Gastroesophageal sphincter (tissue), 4 donors: Measurements from ENCODE around the gene BCL11A. TPM values are rescaled to one million over a fixed set of nuclear protein-coding genes. Genes with fewer than 3 reads are reported as not detected.

Experiments used
- ATAC-seq: fragments of 150-250 bp; one replicate; pipeline ENCODE4 v1.9.1; 2016; ENCODE audit warnings: mild to moderate bottlenecking, moderate library complexity
- H3K27ac ChIP-seq, 4 donors: fragments of 200-600 bp; sonication (generic) in 3 of 4; 1 replicate in 3 of 4; 2 replicates in 1 of 4; pipeline ENCODE4 v1.5.1; 2016 to 2019
- H3K27me3 ChIP-seq: fragments of 200-600 bp; sonication (generic); one replicate; pipeline ENCODE4 v1.5.1; 2019
- H3K36me3 ChIP-seq, 2 donors: fragments of 200-600 bp; sonication (generic); one replicate each; pipeline ENCODE4 v1.5.1; 2019; ENCODE audit warnings: control low read depth in 1 of 2
- H3K4me1 ChIP-seq, 3 donors: fragments of 200-600 bp; sonication (generic); 1 replicate in 2 of 3; 2 replicates in 1 of 3; pipeline ENCODE4 v1.5.1; 2016 to 2019; ENCODE audit warnings: control low read depth in 2 of 3
- H3K4me3 ChIP-seq, 2 donors: fragments of 200-600 bp; sonication (generic); one replicate each; pipeline ENCODE4 v1.5.1; 2019; ENCODE audit warnings: mild to moderate bottlenecking in 1 of 2, moderate library complexity in 1 of 2
- H3K9me3 ChIP-seq, 3 donors: fragments of 200-600 bp; sonication (generic); one replicate each; pipeline ENCODE4 v1.5.1; 2017 to 2019; ENCODE audit warnings: control low read depth in 2 of 3
- EP300 ChIP-seq: sonication (generic); formaldehyde crosslinking; IDR thresholded peaks from one replicate; pipeline ENCODE4 v1.6.1; 2017; ENCODE audit warnings: antibody characterized with exemption, mild to moderate bottlenecking
- POLR2A ChIP-seq, 2 donors: fragments of 450-650 bp; IDR thresholded peaks; one replicate each; pipeline ENCODE4 v1.6.1; 2017; ENCODE audit warnings: antibody characterized with exemption in 2 of 2, mild to moderate bottlenecking in 2 of 2, moderate library complexity in 1 of 2
- POLR2AphosphoS5 ChIP-seq: sonication (generic); formaldehyde crosslinking; IDR thresholded peaks from one replicate; pipeline ENCODE4 v1.6.1; 2017; ENCODE audit warnings: antibody characterized with exemption
- WGBS, 2 donors: methylation state at CpG; one replicate each; pipeline ENCODE4 v1.1.5; 2018; ENCODE audit warnings: low coverage in 1 of 2; 5-methylcytosine and 5-hydroxymethylcytosine counted together
- total RNA-seq, 4 donors: library from RNA; depleted of rRNA; stranded (reverse); fragments of >200 nt; gene quantifications; one replicate each; pipeline ENCODE4 v1.1.0, GENCODE V29; 2016
- TF ChIP-seq, protein P1 (sequence below), 4 experiments: fragments of 200-600 bp in 2 of 4; fragments of 450-650 bp in 2 of 4; sonication (generic) in 1 of 4; IDR thresholded peaks; one replicate each; pipeline ENCODE4 v1.5.1; 2017 to 2019; ENCODE audit warnings: antibody characterized with exemption in 4 of 4, mild to moderate bottlenecking in 2 of 4, moderate library complexity in 2 of 4

Gene BCL11A
- total RNA-seq, 4 donors from 2014 or later: 3.6 to 10.6 (median 8.1) TPM

DNA sequence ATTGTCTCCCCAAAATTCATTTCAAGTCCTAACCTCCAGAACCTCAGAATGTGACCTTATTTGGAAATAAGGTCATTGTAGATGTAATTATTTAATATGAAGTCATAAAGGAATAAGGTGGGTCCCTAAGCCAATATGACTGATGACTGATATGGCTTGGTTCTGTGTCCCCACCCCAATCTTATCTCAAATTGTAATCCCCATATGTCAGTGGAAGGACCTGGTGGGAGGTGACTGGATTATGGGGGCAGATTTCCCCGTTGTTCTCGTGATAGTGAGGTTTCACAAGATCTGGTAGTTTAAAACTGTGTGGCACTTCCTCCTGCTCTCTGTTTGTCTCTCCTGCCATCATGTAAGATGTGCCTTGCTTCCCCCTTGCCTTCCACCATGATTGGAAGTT lies 43.0 kb upstream of the BCL11A start:
- Histone ChIP-seq H3K4me3 (no peak overlapping the region), H3K36me3 (no peaks in the 10 kb centered on the region), H3K9me3 (peaks cover 0 to 46% (median 0%) of the 10 kb centered on the region in 3 donors), H3K4me1 (no peaks in the 10 kb centered on the region), H3K27ac (no peak overlapping the region), H3K27me3 (no peaks in the 10 kb centered on the region)
- ATAC-seq: no peak
- 88% methylated on average over 2 of the region's 2 CpGs; no CpG with 5 or more reads in 1 of the 2 donors for WGBS, 2 donors
- TF ChIP-seq POLR2A (IDR thresholded peaks at IDR 0.05) (no peak), POLR2AphosphoS5 (no peak), EP300 (no peak)
- TF ChIP-seq, protein P1, sequence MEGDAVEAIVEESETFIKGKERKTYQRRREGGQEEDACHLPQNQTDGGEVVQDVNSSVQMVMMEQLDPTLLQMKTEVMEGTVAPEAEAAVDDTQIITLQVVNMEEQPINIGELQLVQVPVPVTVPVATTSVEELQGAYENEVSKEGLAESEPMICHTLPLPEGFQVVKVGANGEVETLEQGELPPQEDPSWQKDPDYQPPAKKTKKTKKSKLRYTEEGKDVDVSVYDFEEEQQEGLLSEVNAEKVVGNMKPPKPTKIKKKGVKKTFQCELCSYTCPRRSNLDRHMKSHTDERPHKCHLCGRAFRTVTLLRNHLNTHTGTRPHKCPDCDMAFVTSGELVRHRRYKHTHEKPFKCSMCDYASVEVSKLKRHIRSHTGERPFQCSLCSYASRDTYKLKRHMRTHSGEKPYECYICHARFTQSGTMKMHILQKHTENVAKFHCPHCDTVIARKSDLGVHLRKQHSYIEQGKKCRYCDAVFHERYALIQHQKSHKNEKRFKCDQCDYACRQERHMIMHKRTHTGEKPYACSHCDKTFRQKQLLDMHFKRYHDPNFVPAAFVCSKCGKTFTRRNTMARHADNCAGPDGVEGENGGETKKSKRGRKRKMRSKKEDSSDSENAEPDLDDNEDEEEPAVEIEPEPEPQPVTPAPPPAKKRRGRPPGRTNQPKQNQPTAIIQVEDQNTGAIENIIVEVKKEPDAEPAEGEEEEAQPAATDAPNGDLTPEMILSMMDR (IDR thresholded peaks at IDR 0.05): no peak

DNA sequence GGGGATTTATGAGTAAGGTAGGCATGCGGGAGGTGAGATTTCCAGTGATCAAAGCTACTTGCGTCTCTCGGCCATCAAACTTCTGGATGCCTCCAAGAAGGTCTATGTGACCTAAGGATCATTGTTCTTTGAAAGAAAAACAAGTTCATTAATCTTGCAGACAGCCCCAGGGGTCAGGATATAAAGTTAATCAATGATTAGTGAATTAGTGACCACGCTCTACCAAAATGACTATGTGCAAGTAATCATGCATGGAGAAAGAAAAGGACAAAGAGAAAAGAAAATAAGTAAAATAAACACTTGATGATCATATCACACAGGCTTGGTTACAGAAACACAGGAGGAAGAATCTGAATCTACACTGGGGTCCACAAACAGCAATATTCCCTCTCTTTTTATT lies 42.5 kb upstream of the BCL11A start:
- peaks cover 0 to 41% (median 0%) of the 10 kb centered on the region in 3 donors for H3K9me3 ChIP-seq
- no peaks in the 10 kb centered on the region for H3K27me3 ChIP-seq
- no peaks in the 10 kb centered on the region for H3K36me3 ChIP-seq
- no peak overlapping the region for H3K27ac ChIP-seq
- TF ChIP-seq POLR2AphosphoS5 (no peak), POLR2A (IDR thresholded peaks at IDR 0.05) (no peak), EP300 (no peak)
- TF ChIP-seq, protein P1 (IDR thresholded peaks at IDR 0.05): no peak
- WGBS, 2 donors: 83 to 86% methylated on average over 2 to 4 of the region's 4 CpGs
- no peak overlapping the region for H3K4me3 ChIP-seq
- ATAC-seq: no peak
- H3K4me1 ChIP-seq: no peaks in the 10 kb centered on the region

DNA sequence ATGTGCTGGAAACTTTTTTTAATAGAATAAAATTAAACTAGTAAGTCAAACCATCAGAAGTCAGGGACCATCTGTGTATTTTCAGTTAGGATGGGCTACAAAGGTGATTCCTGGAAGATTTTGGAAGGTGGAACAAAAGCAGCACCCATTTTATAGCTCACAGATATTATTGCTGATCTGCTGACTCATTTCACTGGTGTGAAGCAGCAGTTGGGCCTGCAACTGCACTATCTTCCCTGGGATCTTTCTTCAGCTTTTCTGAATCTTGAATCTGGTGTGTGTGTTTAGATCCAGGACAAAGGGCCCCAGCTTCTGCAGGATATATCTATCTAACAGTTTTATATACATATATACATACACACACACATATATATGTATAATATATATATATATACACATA lies 35.6 kb upstream of the BCL11A start:
- H3K27ac ChIP-seq: no peak overlapping the region
- no peak for ATAC-seq

DNA sequence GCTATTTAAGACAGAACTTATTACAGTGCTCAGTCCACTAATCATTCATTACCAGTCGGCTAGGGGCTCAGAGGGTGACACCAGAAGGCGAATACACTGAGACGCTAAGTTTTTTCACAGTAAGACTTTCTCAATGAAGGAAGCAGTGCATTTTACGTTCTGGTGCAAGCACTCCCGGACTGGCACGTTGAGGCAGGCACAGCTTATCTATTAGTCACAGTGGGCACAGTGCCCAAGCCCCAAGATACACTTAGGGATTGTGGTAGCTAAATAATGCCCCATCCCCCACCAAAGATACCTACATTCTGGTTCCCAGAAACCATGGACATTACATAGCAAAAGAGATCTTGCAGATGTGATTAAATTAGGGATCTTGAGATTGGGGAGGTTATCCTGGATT lies 32.6 kb upstream of the BCL11A start:
- ATAC-seq: no peak
- Histone ChIP-seq H3K4me1 (peaks cover 0 to 11% (median 0%) of the 10 kb centered on the region in 3 donors), H3K9me3 (no peaks in the 10 kb centered on the region), H3K27ac (no peak overlapping the region), H3K4me3 (no peak overlapping the region), H3K27me3 (peaks cover 48% of the 10 kb centered on the region), H3K36me3 (no peaks in the 10 kb centered on the region)
- no peak for TF ChIP-seq POLR2AphosphoS5
- no peak for TF ChIP-seq POLR2A (IDR thresholded peaks at IDR 0.05)
- no peak for TF ChIP-seq EP300
- TF ChIP-seq, protein P1 (IDR thresholded peaks at IDR 0.05): no peak
- WGBS, 2 donors: 65 to 81% methylated on average over 6 of the region's 6 CpGs

More for the DNA sequence above, 35.6 kb upstream of the BCL11A start:
- H3K4me3 ChIP-seq: no peak overlapping the region
- TF ChIP-seq POLR2A (IDR thresholded peaks at IDR 0.05) (no peak), POLR2AphosphoS5 (no peak), EP300 (no peak)
- TF ChIP-seq, protein P1 (IDR thresholded peaks at IDR 0.05): no peak
- peaks cover 20% of the 10 kb centered on the region for H3K27me3 ChIP-seq
- no peaks in the 10 kb centered on the region for H3K4me1 ChIP-seq
- H3K9me3 ChIP-seq: peaks cover 0 to 24% (median 0%) of the 10 kb centered on the region in 3 donors
- no peaks in the 10 kb centered on the region for H3K36me3 ChIP-seq

DNA sequence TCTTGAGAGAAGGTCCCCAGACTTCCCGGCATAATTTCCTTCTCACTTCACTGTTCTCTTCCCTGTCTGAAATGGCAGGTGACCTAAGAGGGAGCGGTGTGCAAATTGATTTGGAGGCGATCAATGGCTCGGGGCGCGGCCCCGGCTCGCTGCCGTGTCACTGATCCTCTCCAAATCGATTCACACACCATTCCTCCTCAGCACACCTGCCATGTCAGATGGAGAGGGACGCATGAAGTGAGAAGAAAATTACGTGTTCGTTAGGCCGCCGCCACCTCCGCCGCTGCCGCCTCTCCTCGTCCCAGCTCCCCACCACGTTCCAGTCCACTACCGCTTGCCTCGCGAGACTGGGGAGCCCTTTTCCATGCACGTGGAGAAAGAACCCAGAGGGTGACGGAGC lies 31.8 kb upstream of the BCL11A start:
- peaks cover 0 to 11% (median 0%) of the 10 kb centered on the region in 3 donors for H3K4me1 ChIP-seq
- no peak for ATAC-seq
- H3K9me3 ChIP-seq: no peaks in the 10 kb centered on the region
- TF ChIP-seq POLR2A (IDR thresholded peaks at IDR 0.05): no peak
- TF ChIP-seq POLR2AphosphoS5: no peak
- TF ChIP-seq, protein P1 (IDR thresholded peaks at IDR 0.05): no peak
- no peak for TF ChIP-seq EP300
- H3K27ac ChIP-seq: no peak overlapping the region
- peaks cover 55% of the 10 kb centered on the region for H3K27me3 ChIP-seq
- no peaks in the 10 kb centered on the region for H3K36me3 ChIP-seq
- 94 to 95% methylated on average over 3 to 24 of the region's 25 CpGs for WGBS, 2 donors
- no peak overlapping the region for H3K4me3 ChIP-seq
